ENCODE data around the gene C12orf43.
"Not testable (repeated sequence)": the region's sequence is repeated elsewhere in the genome, so short reads cannot be mapped to it uniquely, and the experiment has no call there.

C12orf43 gene, protein sequence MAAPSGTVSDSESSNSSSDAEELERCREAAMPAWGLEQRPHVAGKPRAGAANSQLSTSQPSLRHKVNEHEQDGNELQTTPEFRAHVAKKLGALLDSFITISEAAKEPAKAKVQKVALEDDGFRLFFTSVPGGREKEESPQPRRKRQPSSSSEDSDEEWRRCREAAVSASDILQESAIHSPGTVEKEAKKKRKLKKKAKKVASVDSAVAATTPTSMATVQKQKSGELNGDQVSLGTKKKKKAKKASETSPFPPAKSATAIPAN

DNA sequence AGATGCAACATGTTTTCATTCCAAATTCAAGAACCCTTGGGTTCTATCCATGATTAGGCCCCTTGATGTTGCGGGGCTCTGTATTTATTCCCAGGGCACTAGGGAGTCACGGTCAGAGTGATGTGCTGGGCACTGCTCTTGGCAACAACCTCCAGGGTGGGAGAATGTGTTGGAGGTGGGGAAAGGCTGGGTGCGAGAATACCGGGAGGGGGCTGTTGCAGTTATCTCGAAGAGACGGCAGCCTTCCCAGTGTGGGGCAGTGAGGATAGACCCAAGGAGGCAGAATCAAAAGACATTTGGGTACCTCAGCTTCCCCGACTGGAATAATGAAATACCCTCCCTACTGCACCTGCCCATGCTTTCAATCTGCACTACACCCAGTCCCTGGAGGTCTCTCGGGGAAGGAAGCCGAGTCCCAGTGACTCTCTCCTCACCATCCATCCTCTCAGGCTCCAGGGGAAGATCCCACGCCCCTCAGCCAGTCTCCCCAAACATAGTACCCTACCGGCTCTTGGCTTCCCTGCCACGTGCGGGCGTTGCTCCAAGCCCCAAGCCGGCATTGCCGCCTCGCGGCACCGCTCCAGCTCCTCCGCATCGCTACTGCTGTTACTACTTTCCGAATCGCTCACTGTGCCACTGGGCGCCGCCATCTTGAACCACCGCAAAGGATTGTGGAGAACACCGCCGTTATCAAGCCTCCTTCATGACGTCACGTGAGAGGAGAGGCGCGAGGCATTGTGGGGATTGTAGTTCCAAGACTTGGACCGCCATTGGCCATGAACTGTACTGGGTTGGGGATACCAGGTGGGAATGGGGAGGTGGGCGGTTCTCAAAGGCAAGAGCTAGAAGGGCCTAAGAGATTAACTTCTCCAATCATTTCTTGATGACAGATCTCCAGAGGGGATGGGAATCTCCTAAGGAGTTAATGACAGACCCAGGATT, at the start of gene C12orf43:
TSS of gene C12orf43 (minus strand) at position 663 of the 942 bp plus-strand sequence. CDS start at position 650, 13 bp downstream.
- peak; percentile 69 for DNase-seq

DNA sequence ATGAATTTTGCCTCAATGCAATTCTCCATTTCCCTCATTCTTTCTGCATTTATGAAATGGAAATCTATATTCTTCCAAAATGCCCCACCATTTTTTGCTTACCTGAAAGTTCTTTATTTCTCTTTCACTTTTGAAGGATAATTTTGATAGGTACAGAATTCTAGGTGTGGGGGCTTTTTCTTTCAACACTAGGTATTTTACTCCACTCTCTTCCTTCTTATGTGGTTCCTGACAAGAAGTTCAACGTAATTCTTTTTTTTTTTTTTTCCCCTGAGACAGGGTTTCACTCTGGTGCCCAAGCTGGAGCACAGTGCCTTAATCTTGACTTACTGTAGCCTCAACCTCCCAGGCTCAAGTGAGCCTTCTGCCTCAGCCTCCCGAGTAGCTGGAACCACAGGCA, 49.1 kb upstream of the C12orf43 start:
- DNase-seq: no peak

DNA sequence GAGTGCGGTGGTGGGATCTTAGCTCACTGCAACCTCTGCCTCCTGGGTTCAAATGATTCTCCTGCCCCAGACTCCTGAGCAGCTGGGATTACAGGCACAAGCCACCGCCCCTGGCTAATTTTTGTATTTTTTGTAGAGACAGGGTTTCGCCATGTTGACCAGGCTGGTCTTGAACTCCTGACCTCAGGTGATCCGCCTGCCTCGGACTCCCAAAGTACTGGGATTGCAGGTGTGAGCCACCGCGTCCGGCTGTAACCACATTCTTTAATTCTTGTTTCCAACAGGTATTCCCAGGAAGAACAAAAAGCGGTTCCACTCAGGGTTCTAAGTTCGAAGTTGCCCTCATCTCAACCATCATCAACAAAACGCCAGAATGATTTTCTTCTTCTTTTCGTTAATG, 48.3 kb upstream of the C12orf43 start:
- not testable (repeated sequence) for DNase-seq

DNA sequence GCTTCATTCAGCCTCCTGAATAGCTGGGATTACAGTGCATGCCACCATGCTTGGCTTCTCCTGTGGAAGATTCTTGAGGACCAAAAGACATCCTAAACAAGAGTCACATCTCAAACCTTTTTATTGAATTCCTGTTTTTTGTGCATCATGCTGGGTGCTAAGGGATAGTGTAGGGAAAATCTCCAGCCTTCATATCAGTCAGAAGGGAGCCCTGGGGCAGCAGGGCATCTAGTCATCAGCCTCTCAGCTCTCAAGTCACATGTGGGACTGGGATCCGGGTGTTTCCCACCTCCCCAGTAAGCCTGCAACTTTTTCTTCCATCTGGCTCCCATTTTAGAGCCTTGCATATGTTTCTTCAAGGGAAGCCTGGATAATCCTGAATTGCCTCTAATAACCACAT, 47.8 kb upstream of the C12orf43 start:
- DNase-seq: no peak

DNA sequence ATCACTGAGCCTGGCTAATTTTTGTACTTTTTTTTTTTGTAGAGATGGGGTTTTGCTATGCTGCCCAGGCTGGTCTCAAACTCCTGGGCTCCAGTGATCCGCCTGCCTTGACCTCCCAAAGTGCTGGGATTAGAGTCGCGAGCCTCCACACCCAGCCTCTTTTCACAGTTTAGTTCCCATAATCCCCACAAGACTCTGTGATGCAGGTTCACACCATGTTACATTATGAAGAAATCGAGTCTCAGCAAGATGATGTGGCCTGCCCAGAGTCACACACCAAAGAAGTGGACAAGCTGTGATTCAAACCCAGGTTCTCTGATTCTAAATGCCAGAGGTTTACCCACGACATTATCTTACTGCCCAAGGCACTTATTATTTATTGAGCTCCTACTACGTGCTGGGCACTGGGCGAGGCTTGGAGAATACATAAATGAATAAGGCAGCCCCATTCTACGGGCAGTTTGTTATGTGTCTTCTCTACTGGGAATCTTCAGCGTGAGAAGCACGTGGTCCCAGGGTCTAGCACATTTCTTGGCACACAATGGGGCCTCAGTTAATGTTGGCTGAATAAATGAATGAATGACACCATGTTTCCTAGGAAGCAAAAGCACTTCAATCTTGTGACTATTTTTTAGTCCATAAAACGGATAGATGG, 46.2 kb upstream of the C12orf43 start:
- no peak for DNase-seq

DNA sequence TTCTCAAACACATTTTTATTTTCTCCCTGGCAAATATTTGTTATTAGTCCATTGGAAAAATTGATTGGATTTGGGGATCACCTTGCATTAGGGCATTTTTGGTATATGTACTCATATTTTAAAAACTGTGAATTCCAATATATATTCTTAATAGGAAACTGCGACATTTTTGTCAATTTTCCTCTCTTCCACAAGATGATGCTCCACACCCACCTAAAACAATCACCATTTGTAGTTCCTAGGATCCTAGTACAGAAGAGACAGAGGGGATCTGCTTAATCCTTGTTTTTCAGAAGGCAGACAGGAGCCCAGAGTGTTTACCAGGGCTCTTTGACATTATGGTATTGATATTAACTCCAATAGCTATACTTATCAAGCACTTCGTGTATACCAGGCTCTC, 45.5 kb upstream of the C12orf43 start:
- DNase-seq: no peak

DNA sequence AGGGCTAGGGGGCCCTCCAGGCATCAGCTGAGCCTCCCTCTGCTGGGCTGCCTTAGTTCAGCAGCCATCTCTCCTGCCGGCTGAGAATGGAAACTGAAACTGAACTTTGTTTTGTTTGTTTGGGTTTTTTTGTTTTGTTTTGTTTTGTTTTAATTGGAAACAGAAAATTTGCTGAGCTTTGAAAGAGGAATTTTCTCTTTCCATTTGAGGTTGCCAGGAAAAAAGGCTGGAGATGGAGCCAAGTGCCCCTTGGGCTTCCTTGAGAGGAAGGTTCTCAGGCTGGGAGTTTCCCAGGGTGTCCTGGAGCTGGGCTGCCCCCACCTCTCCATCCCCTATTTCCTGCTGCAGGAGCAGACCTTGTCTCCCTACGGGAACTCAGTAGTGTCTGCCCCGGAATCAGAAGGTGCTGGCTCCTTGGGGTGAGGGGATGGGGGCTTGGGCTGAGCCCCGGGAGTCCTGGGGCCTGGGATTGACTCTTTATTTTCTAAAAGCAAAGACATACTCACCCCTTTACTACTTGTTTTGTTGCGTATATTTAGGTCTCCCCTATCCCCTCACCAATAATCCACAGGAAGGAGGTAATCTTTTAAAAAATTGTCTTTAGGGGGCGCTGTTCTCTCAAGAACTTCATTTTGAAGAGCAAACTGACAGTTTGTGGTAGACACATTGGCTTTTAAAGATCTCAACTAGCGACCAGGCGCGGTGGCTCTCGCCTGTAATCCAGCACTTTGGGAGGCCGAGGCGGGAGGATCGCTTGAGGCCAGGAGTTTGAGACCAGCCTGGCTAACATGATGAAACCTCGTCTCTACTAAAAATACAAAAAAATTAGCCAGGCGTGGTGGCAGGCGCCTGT, 44.1 kb upstream of the C12orf43 start:
- DNase-seq: no peak

DNA sequence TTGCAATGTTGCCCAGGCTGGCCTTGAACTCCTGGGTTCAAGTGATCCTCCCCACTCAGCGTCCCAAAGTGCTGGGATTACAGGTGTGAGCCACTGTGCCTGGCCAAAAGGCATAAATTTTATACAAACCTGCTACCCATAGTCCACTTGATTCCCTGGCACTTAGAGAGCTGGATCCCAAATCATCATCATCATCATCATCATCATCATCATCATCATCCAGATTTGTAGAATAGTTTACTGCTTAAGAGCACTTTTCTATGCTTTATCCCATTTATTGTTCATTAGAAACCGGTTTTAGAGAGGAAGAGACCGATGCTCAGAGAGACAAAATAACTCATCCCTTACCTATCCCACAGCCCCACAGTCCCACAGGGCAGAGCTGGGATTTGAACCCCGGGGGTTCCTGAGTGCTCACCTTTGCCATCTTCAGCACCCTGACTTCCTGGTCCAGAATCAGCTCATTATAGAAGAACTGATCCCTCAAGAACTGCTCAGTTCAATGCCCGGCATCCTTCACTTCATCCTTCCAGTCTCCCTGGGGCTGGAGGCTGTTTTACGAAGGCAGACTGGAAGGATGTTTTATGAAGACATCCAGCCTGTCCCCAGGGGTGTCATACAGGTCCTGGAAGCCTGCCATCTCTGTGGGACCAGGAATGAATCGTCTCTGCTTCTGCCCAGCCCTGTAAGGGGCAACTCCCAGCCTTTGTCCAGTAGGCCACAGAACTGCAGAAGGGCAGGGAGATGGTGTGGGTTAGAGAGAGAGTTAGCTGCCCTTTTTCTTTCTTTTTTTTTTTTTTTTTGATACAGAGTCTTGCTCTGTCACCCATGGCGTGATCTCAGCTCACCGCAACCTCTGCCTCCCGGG, 43.0 kb upstream of the C12orf43 start:
- no peak for DNase-seq

DNA sequence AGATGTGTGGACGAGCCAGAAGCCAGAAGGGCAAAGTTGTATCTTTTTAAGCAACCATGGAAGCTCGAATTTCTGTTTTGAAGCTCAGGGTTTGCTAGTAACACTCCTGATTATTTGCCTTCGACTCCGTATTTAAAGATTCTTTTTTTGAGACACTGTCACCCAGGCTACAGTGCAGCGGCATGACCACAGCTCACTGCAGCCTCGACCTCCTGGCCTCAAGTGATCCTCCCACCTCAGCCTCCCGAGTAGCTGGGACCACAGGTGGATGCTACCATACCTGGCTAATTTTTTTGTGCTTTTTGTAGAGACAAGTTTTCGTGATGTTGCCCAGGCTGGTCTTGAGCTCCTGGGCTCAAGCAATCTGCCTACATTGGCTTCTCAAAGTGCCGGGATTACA, 41.5 kb upstream of the C12orf43 start:
- DNase-seq: no peak

DNA sequence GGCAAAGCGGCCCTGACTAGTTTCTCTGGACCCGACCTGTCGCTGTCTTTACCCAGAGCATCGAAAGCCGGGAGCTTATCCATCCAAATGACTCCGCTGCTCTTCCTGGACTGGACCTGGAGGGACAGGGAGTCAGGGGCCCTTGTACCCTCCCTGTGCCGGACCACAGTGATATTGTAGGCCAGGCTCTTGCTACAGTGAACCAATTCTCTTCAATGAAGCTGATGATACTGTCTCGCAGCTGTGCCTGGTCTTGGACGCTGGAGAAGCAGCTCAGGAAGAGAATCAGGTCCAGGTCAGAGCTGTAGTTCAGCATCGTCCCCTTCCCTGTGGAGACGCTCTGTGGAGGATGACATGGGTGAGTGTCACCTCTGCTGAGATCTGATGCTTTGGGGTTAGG, 37.4 kb upstream of the C12orf43 start:
- no peak for DNase-seq

DNA sequence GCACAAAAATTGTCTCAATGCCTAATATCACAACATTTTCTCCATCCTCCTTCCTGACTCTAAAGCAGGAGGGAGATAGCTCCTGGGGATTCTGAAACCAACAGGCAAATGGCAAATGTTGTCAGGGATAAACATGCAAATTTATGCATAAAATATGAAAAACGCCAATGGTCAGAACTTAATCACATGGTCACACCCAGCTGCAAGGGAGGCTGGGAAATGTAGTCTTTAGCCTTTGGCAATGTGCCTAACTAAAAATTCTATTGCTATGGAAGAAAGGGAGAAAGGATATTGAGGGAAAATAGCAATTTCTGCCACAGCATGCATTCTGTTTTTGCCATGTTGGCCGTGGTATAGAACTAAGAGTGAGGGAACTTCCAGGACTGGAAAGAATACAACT, 34.4 kb upstream of the C12orf43 start:
- no peak for DNase-seq

DNA sequence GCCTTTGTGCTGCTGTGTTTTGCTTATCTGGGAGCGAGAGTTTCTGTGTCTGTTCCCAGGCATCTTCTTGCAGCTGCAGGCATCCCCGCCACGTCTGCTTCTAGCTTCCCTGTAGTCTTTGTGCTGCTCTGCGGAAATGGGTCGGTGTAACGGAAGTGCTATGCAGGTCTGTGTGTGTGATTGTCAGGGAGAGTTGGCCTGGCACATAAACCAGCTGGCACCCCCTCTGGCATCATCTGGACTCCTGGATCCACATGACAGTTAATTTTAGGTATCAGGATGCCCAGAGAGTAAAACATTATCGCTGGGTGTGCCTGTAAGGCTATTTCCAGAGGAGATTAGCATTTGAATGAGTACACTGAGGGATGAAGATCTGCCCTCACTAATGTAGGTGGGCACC, 32.2 kb upstream of the C12orf43 start:
- DNase-seq: no peak

DNA sequence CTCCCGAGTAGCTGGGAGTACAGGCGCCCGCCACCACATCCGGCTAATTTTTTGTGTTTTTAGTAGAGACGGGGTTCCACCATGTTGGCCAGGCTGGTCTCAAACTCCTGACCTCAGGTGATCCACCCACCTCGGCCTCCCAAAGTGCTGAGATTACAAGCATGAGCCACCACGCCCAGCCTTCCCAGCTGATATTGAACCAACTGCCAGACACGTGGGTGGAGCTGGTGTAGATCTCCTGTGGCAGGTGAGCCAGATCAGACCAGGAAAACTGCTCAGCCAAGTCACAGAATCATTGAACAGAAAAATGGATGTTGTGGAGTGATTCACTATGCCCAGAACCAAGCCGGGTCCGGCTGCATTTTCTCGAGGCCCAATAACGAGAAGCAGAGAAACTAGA, 31.1 kb upstream of the C12orf43 start:
- not testable (repeated sequence) for DNase-seq

DNA sequence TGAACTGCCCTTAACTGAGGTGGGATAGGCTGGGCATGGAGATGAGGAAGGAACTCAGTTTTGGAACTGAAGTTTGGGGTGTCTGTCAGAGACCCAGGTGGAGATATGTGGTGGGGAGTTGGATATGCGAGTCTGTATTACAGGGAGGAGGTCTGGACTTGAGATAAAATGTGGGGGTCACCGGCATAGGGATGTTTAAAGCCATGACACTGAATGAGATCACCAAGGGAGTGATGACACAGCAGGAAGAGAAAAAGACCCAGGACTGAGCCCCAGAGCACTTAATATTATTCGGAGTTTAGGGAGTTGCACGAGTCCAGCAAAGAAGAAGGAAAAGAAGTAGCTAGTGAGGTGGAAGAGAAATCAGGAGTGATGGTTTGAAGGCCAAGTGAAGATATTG, 26.8 kb upstream of the C12orf43 start:
- DNase-seq: no peak

DNA sequence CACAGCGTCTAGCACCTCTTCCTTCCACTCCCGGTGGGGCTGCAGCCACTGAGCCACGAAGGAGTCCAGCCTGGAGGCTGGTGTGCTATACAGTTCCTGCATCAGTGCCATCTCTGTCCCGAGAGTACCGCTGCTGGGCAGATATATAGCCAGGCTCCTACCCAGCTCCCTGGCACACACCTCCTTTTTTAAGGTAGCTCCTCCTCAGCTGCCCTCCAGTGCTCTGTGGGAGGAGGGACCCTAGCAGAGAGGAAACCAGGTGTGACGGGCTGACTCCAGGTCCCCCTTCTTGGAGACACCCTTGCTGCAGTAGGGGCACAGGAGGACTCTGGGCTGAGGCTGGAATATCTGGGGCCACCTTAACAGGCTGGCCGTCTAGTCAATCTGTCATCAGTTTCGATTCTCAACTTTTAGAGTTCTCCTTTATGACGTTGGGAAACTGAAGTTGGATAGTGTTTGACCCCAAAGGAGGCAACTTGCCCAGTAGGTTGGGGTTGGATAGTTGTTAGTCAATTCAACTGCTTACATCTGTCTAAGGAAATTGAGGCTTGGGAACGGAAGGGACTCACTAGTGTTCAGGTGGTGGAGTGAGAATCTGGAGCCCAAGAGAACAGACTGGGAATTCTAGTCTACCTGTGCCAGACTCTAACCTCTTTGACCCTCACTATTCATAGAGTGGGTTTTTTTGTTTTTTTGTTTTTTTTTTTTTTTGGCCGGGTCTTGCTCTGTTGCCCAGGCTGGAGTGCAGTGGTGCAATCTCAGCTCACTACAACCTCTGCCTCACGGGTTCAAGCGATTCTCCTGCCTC, 22.8 kb upstream of the C12orf43 start, which contains the start of gene OASL:
TSS of gene OASL (minus strand) at position 386 of the 808 bp plus-strand sequence. CDS start at position 111, 275 bp downstream.
- DNase-seq: no peak

DNA sequence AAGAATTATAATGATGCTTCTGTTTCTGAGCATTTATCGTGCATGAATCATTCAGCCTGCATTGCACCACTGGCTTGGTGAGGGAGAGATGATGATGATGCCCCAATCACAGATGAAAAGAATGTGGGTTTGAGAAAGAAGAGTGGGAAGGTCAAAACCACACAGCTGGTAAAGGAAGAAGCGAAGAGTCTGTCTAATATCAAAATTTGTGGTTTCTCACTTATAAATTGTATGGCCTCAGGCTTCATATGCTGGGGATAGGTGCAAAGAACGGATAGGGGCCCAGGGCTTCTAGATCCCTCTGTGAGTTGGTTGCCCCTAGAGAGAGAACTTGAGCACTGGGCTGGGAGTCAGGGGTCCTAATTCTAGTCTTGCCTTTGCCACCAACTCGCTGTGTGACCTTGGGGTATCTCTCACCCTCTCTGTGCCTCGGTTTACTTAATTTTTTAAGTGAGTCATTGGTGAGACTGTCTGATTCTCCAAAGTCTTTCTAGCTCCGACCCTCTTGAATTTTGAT, 20.6 kb upstream of the C12orf43 start:
- DNase-seq: no peak

DNA sequence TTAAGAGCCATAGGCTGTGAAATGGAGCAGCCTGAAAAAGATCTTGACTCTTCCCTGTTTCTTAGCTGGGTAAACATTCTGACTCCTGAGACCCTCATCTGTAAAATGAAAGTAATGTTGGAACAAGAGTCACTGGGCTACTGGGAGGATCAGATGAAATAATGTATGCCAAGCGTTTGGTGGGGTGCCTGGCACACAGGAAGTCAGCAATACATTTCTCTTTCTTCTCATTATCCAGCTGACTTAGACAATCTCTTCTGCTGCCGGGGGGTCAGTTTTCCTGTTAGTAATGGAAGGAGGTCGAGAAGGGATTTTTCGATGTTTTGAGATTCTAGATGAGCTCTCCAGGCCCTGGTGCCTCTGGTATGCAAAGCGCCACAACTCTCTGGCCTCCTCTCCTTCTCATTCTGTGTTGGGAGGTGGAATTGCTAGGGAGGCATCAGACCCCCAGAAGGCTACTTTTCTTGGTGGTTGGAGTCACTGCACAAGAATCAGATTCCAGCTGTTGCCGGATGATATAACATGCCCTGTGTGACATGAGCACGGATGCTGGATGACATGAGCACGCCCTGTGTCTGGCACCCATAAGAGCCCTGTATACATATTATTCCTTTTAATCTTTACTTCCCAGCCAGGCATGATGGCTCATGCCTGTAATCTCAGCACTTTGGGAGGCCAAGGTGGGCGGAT, 18.5 kb upstream of the C12orf43 start:
- no peak for DNase-seq

DNA sequence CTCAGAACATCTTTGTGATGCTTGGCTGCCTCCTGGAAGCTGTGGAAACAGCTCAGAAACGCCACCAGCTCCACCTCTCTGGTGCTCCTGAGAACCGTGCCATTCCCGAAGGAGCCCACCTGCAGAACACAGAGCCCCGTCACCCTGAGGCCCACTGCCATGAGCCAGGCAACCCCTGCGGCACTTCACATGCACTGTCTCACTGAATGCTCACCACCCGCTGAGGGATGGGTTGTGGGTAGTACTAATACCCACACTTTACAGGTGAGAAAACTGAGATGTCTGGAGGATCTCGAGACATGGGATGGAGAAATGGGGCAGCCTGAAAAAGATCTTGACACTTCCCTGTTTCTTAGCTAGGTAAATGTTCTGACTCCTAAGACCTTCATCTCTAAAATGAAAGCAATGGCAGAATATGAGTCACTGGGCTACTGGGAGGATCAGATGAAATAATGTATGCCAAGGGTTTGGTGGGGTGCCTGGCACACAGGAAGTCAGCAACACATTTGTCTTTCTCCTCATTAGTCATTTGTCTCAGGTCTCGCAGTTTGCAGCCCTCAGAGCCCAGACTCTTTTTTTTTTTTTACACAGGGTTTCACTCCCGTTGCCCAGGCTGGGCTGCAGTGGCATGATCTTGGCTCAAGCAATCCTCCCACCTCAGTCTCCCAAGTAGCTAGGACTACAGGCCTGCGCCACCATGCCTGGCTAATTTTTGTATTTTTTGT, 17.5 kb upstream of the C12orf43 start:
- DNase-seq: no peak

DNA sequence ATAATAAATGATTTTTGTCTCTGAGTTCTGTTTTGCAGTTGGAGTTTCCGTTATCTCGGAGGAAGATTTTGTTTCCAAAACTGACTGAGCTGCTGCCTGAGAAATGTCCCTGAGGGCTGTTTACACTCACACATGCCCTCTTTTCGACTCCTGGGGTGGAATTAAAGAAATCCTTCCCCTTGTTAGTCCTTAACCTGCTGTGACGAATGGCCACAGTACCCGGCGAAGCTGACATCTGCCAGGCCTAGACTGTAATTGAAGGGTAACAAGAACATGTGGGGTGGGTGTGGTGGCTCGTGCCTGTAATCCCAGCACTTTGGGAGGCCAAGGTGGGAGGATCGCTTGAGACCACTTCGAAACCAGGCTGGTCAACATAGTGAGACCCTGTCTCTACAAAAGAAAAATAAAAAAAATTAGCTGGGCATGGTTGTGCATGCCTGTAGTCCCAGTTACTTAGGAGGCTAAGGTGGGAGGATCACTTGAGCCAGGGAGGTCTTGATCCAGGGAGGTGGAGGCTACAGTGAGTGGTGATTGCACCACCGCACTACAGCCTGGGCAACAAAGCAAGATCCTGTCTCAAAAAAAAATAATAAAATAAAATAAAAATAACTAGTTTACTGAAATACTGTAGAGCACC, 14.4 kb upstream of the C12orf43 start:
- no peak for DNase-seq
